ENCODE results near the gene OR6K2.
A peak's percentile ranks its signal among the peaks of the same experiment; 100 is the strongest.
"Not testable (repeated sequence)": the region's sequence is repeated elsewhere in the genome, so short reads cannot be mapped to it uniquely, and the experiment has no call there.

The OR6K2 gene

GRCh38 chr1:158700552-158700951 lies at the start of gene OR6K2:
Gene OR6K2, minus strand, starts transcription at chr1:158700652. Its CDS starts 0 bp downstream, at chr1:158700652.
- no peak for DNase-seq (ENCODE audit: low spot score)

GRCh38 chr1:158735848-158736247 lies 35.4 kb upstream of the OR6K2 start:
- no peak for DNase-seq (ENCODE audit: low spot score)

GRCh38 chr1:158732524-158732923 lies 32.1 kb upstream of the OR6K2 start:
- DNase-seq (ENCODE audit: low spot score), result no peak

GRCh38 chr1:158731707-158732106 lies 31.3 kb upstream of the OR6K2 start:
- DNase-seq (ENCODE audit: low spot score), result no peak

- DNase-seq (ENCODE audit: low spot score), result no peak
These were observed 30.0 kb upstream of the OR6K2 start for GRCh38 chr1:158730453-158730852.

- DNase-seq (ENCODE audit: low spot score), result no peak
These were observed 28.2 kb upstream of the OR6K2 start for GRCh38 chr1:158728510-158729225.

- no peak for DNase-seq (ENCODE audit: low spot score)
These were observed 24.0 kb upstream of the OR6K2 start for GRCh38 chr1:158724442-158724841.

GRCh38 chr1:158720620-158721019 lies 20.2 kb upstream of the OR6K2 start, which contains the start of gene OR6K3:
Gene OR6K3, minus strand, starts transcription at chr1:158720720. Its CDS starts 2,605 bp downstream, at chr1:158718115.
- no peak for DNase-seq (ENCODE audit: low spot score)

GRCh38 chr1:158719664-158720063 lies 19.2 kb upstream of the OR6K2 start:
- no peak for DNase-seq (ENCODE audit: low spot score)

GRCh38 chr1:158717344-158717743 lies 16.9 kb upstream of the OR6K2 start:
- no peak for DNase-seq (ENCODE audit: low spot score)

GRCh38 chr1:158716335-158716734 lies 15.9 kb upstream of the OR6K2 start:
- DNase-seq (ENCODE audit: low spot score), result no peak

- DNase-seq (ENCODE audit: low spot score), result no peak
These were observed 14.3 kb upstream of the OR6K2 start for GRCh38 chr1:158714754-158715153.

- DNase-seq (ENCODE audit: low spot score), result no peak
These were observed 10.6 kb upstream of the OR6K2 start for GRCh38 chr1:158711098-158711497.

GRCh38 chr1:158706096-158706495 lies 5.6 kb upstream of the OR6K2 start:
- DNase-seq (ENCODE audit: low spot score), result no peak

GRCh38 chr1:158694596-158694995 lies 5.9 kb downstream of the OR6K2 start:
- no peak for DNase-seq (ENCODE audit: low spot score)

- DNase-seq (ENCODE audit: low spot score), result no peak
These were observed 8.1 kb downstream of the OR6K2 start for GRCh38 chr1:158692356-158692755.

- DNase-seq (ENCODE audit: low spot score), result no peak
These were observed 8.5 kb downstream of the OR6K2 start for GRCh38 chr1:158691907-158692306.

GRCh38 chr1:158691149-158691548 lies 9.3 kb downstream of the OR6K2 start:
- DNase-seq (ENCODE audit: low spot score), result not testable (repeated sequence)

- DNase-seq (ENCODE audit: low spot score), result no peak
These were observed 10.6 kb downstream of the OR6K2 start for GRCh38 chr1:158689875-158690274.

- DNase-seq (ENCODE audit: low spot score), result no peak
These were observed 11.3 kb downstream of the OR6K2 start for GRCh38 chr1:158689110-158689509.

GRCh38 chr1:158688343-158688742 lies 12.1 kb downstream of the OR6K2 start:
- not testable (repeated sequence) for DNase-seq (ENCODE audit: low spot score)

GRCh38 chr1:158687037-158687436 lies 13.4 kb downstream of the OR6K2 start:
- DNase-seq (ENCODE audit: low spot score), result no peak

- DNase-seq (ENCODE audit: low spot score), result peak; percentile 9
These were observed 14.1 kb downstream of the OR6K2 start, which contains the start of gene SPTA1 for GRCh38 chr1:158686111-158687009. Gene SPTA1, minus strand, starts transcription at chr1:158686715. Its CDS starts 198 bp downstream, at chr1:158686517.

All from GM03348 (cell line).